GM19023 (cell line): ENCODE measurements around the gene CHRNA3.
"Not testable (repeated sequence)": the region's sequence is repeated elsewhere in the genome, so short reads cannot be mapped to it uniquely, and the experiment has no call there.

Experiments used
- ATAC-seq: cut with Tn5 transposase; IDR thresholded peaks from one replicate; pipeline ENCODE4 v1.9.1; 2021; ENCODE audit warnings: mild to moderate bottlenecking, moderate library complexity; ENCODE audit not compliant: unreplicated experiment

Gene CHRNA3

GRCh38 chr15:78563092-78563491, 57.7 kb downstream of the CHRNA3 start:
- ATAC-seq, result no peak

GRCh38 chr15:78561490-78561889, 59.3 kb downstream of the CHRNA3 start:
- ATAC-seq, result no peak

DNA sequence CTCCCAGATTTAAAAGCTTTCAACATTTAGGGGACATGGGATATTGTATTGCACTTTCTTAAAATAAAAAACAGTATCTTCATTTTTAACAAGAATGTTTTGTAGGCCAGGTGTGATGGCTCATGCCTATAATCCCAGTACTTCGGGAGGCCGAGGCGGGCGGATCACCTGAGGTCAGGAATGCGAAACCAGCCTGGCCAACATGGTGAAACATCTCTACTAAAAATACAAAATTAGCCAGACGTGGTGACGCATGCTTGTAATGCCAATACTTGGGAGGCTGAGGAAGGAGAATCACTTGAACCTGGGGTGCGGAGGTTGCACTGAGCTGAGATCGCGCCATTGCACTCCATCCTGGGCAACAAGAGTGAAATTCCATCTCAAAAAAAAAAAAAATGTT, 60.6 kb downstream of the CHRNA3 start:
- ATAC-seq, result not testable (repeated sequence)

GRCh38 chr15:78552597-78552996, 68.2 kb downstream of the CHRNA3 start:
- ATAC-seq, result no peak

DNA sequence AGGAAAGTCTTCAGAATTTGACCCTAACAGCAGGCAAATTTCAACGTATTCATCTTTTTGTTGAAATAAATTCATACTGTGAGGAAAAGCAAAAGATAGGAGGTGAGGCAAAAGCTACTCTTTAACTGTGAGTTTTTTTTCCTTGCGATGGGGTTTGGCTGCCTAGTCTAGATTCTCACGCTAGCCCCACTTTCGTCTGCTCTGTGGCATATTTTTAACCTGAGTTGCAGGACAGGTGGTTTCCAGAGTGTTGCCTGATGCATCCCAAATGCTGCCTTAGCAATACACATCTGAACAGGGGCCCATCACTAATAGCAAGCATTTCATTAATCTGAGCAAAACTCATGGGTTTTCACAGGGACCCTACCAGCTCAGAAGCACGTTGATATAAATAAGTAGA, 68.9 kb downstream of the CHRNA3 start:
- no peak for ATAC-seq

DNA sequence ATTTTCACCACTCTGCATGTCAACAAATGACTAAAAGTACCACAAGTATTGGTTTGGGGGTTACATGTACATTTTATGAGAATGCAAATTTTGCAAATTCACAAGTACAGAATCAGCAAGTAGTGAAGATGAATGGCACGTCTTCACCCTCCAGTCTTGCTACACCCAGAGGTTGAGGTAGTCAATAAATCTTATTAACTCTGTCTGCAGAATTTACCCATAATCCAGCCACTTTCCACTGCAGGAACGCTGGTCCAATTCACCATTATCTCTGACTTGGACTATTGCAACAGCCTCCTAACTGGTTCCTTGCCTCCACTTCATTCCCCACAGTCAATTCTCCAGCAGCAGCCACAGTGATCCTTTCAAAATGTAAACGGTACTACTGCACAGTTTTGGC, 70.0 kb downstream of the CHRNA3 start:
- no peak for ATAC-seq

DNA sequence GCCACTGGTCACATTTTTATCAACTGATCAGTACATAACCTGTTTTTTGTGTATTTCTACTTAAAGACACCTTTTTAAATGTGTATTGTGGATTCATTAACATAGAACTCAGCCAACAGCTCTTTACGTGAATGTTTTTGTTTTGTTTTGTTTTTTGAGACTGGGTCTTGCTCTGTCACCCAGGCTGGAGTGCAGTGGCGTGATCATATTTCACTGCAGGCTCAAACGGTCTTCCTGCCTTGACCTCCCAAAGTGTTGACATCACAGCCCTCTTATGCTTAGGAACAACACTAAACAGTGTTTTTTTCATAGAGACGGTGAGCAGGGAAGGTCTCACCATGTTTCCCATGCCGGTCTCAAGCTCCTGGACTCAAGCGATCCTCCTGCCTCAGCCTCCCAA, 70.6 kb downstream of the CHRNA3 start:
- ATAC-seq, result no peak
